Uterus (tissue), 4 donors: ENCODE data around the gene DCHS2. TPM values are rescaled to one million over a fixed set of nuclear protein-coding genes. Genes with fewer than 3 reads are reported as not detected.

Experiments used
- DNase-seq, 2 donors: peaks; one replicate each; pipeline ENCODE4 v3.0.0-alpha.2; 2019 to 2020
- H3K27ac ChIP-seq, 2 donors: fragments of 200-600 bp; sonication (generic); 1 replicate in 1 of 2; 2 replicates in 1 of 2; pipeline ENCODE4 v1.5.1; 2016 to 2018
- H3K27me3 ChIP-seq, 2 donors: fragments of 200-600 bp; sonication (generic); one replicate each; pipeline ENCODE4 v1.5.1; 2018 to 2019; ENCODE audit warnings: control low read depth in 1 of 2
- H3K36me3 ChIP-seq, 2 donors: fragments of 200-600 bp; sonication (generic); one replicate each; pipeline ENCODE4 v1.5.1; 2019; ENCODE audit warnings: control low read depth in 1 of 2
- H3K4me1 ChIP-seq, 2 donors: fragments of 200-600 bp; sonication (generic); one replicate each; pipeline ENCODE4 v1.5.1; 2018 to 2019; ENCODE audit warnings: control low read depth in 1 of 2
- H3K4me3 ChIP-seq, 2 donors: fragments of 200-600 bp; sonication (generic); 1 replicate in 1 of 2; 2 replicates in 1 of 2; pipeline ENCODE4 v1.5.1; 2018 to 2019; ENCODE audit warnings: mild to moderate bottlenecking in 1 of 2
- H3K9me3 ChIP-seq, 2 donors: fragments of 200-600 bp; sonication (generic); one replicate each; pipeline ENCODE4 v1.5.1; 2019; ENCODE audit warnings: control low read depth in 1 of 2
- CTCF ChIP-seq, 4 experiments: fragments of 200-600 bp in 2 of 4; fragments of 450-650 bp in 2 of 4; sonication (generic) in 2 of 4; IDR thresholded peaks; one replicate each; pipeline ENCODE4 v1.5.1; 2016 to 2019; ENCODE audit warnings: antibody characterized with exemption in 4 of 4, mild to moderate bottlenecking in 2 of 4, moderate library complexity in 1 of 4
- POLR2A ChIP-seq, 2 donors: fragments of 450-650 bp; IDR thresholded peaks; one replicate each; pipeline ENCODE4 v1.6.1; 2016; ENCODE audit warnings: antibody characterized with exemption in 2 of 2, mild to moderate bottlenecking in 1 of 2, moderate library complexity in 1 of 2
- intact Hi-C: fragments of 100-400 bp; cut with DNase I; formaldehyde crosslinking; loops from one replicate; pipeline ENCODE4 v1.15.1; 2023; ENCODE audit warnings: low total_unique reads
- total RNA-seq, 4 donors: library from RNA; depleted of rRNA in 3 of 4; stranded (reverse); fragments of >200 nt in 3 of 4; gene quantifications; one replicate each; pipeline versions ENCODE4 v1.1.0 to v1.2.4, GENCODE V29; 2014 to 2023
- donor health status: DM: yes; HTN: yes; CAD: no.

Gene DCHS2
- total RNA-seq, 4 donors from 2014 or later, result 10.6 to 51.4 (median 17.5) TPM

GRCh38 chr4:154310578-154310977 is 181.0 kb downstream of the DCHS2 start:
- H3K27me3 ChIP-seq, result no peaks in the 10 kb centered on the region
- DNase-seq, result no peak
- no peak overlapping the region for H3K4me3 ChIP-seq
- H3K36me3 ChIP-seq, result peaks cover 0 to 3% of the 10 kb centered on the region in 2 donors
- no peaks in the 10 kb centered on the region for H3K9me3 ChIP-seq
- intact Hi-C loops, result no loop called here
- H3K4me1 ChIP-seq, result no peaks in the 10 kb centered on the region
- H3K27ac ChIP-seq, result no peak overlapping the region
- no peak for TF ChIP-seq POLR2A (IDR thresholded peaks at IDR 0.05)
- no peak for TF ChIP-seq CTCF (IDR thresholded peaks at IDR 0.05)

GRCh38 chr4:154308207-154308606 is 183.4 kb downstream of the DCHS2 start:
- Histone ChIP-seq H3K27ac (no peak overlapping the region), H3K36me3 (no peaks in the 10 kb centered on the region), H3K4me1 (no peaks in the 10 kb centered on the region), H3K4me3 (no peak overlapping the region), H3K27me3 (no peaks in the 10 kb centered on the region), H3K9me3 (no peaks in the 10 kb centered on the region)
- DNase-seq, result no peak
- TF ChIP-seq POLR2A (IDR thresholded peaks at IDR 0.05), result no peak
- TF ChIP-seq CTCF (IDR thresholded peaks at IDR 0.05), result no peak
- intact Hi-C loops, result no loop called here

- no peaks in the 10 kb centered on the region for H3K36me3 ChIP-seq
- H3K27ac ChIP-seq, result no peak overlapping the region
- intact Hi-C loops, result no loop called here
- H3K27me3 ChIP-seq, result no peaks in the 10 kb centered on the region
- no peaks in the 10 kb centered on the region for H3K9me3 ChIP-seq
- DNase-seq, result no peak
- no peak overlapping the region for H3K4me3 ChIP-seq
- no peaks in the 10 kb centered on the region for H3K4me1 ChIP-seq
- no peak for TF ChIP-seq CTCF (IDR thresholded peaks at IDR 0.05)
- no peak for TF ChIP-seq POLR2A (IDR thresholded peaks at IDR 0.05)
Measured at GRCh38 chr4:154307451-154307850, 184.1 kb downstream of the DCHS2 start.

GRCh38 chr4:154305616-154306015 is 186.0 kb downstream of the DCHS2 start:
- H3K27ac ChIP-seq, result no peak overlapping the region
- no peak for DNase-seq
- H3K9me3 ChIP-seq, result no peaks in the 10 kb centered on the region
- H3K4me3 ChIP-seq, result no peak overlapping the region
- no peaks in the 10 kb centered on the region for H3K27me3 ChIP-seq
- no peaks in the 10 kb centered on the region for H3K36me3 ChIP-seq
- intact Hi-C loops, result no loop called here
- TF ChIP-seq CTCF (IDR thresholded peaks at IDR 0.05) (no peak), POLR2A (IDR thresholded peaks at IDR 0.05) (no peak)
- no peaks in the 10 kb centered on the region for H3K4me1 ChIP-seq

GRCh38 chr4:154304679-154305078 is 186.9 kb downstream of the DCHS2 start:
- intact Hi-C loops, result no loop called here
- H3K4me3 ChIP-seq, result no peak overlapping the region
- H3K27ac ChIP-seq, result no peak overlapping the region
- no peaks in the 10 kb centered on the region for H3K36me3 ChIP-seq
- no peaks in the 10 kb centered on the region for H3K9me3 ChIP-seq
- no peaks in the 10 kb centered on the region for H3K4me1 ChIP-seq
- DNase-seq, result no peak
- no peaks in the 10 kb centered on the region for H3K27me3 ChIP-seq
- TF ChIP-seq CTCF (IDR thresholded peaks at IDR 0.05) (no peak), POLR2A (IDR thresholded peaks at IDR 0.05) (no peak)
